ENCODE measurements around the gene IL1R2. TPM values are rescaled to one million over a fixed set of nuclear protein-coding genes. Genes with fewer than 3 reads are reported as not detected.

IL1R2 gene
- total RNA-seq, 1 donor from 2014 or later, result 23.3 TPM

- peak overlapping the region; percentile 63 for H3K27ac ChIP-seq
- intact Hi-C loops (cut with DNase I), result no loop called here
- no peaks in the 10 kb centered on the region for H3K27me3 ChIP-seq (ENCODE audit: low read depth)
- DNase-seq (no peak), ATAC-seq (peak in 1 of 2 donors; percentile 15)
- no peak overlapping the region for H3K4me3 ChIP-seq
- no peak for TF ChIP-seq CTCF (IDR thresholded peaks at IDR 0.05)
- H3K4me1 ChIP-seq, result peaks cover 62% of the 10 kb centered on the region
- no peaks in the 10 kb centered on the region for H3K9me3 ChIP-seq
- H3K36me3 ChIP-seq, result no peaks in the 10 kb centered on the region
Observed at GRCh38 chr2:102034683-102035548, 43.2 kb downstream of the IL1R2 start.

GRCh38 chr2:102037681-102038080 is 45.9 kb downstream of the IL1R2 start:
- no peak overlapping the region for H3K4me3 ChIP-seq
- peaks cover 67% of the 10 kb centered on the region for H3K4me1 ChIP-seq
- no peak for TF ChIP-seq CTCF (IDR thresholded peaks at IDR 0.05)

GRCh38 chr2:102040229-102040628 is 48.5 kb downstream of the IL1R2 start:
- DNase-seq (no peak), ATAC-seq (peak in 1 of 2 donors; percentile 50)
- H3K4me3 ChIP-seq, result no peak overlapping the region
- TF ChIP-seq CTCF (IDR thresholded peaks at IDR 0.05), result no peak
- H3K4me1 ChIP-seq, result peaks cover 43% of the 10 kb centered on the region
- H3K27ac ChIP-seq, result no peak overlapping the region
- intact Hi-C loops (cut with DNase I), result no loop called here
- H3K9me3 ChIP-seq, result no peaks in the 10 kb centered on the region
- no peaks in the 10 kb centered on the region for H3K36me3 ChIP-seq
- H3K27me3 ChIP-seq (ENCODE audit: low read depth), result no peaks in the 10 kb centered on the region

More at GRCh38 chr2:102037681-102038080, 45.9 kb downstream of the IL1R2 start:
- intact Hi-C loops (cut with DNase I), result no loop called here
- no peak for ATAC-seq
- H3K27me3 ChIP-seq (ENCODE audit: low read depth), result no peaks in the 10 kb centered on the region
- no peaks in the 10 kb centered on the region for H3K36me3 ChIP-seq
- H3K27ac ChIP-seq, result peak overlapping the region; percentile 42
- DNase-seq, result no peak
- no peaks in the 10 kb centered on the region for H3K9me3 ChIP-seq

GRCh38 chr2:102041351-102041750 is 49.6 kb downstream of the IL1R2 start:
- H3K27me3 ChIP-seq (ENCODE audit: low read depth), result no peaks in the 10 kb centered on the region
- TF ChIP-seq CTCF (IDR thresholded peaks at IDR 0.05), result no peak
- no peaks in the 10 kb centered on the region for H3K36me3 ChIP-seq
- no peak overlapping the region for H3K4me3 ChIP-seq
- DNase-seq (no peak), ATAC-seq (peak; percentile 75 to 84)
- intact Hi-C loops (cut with DNase I), result no loop called here
- peaks cover 48% of the 10 kb centered on the region for H3K4me1 ChIP-seq
- H3K9me3 ChIP-seq, result no peaks in the 10 kb centered on the region
- H3K27ac ChIP-seq, result no peak overlapping the region

- no peak for DNase-seq
- ATAC-seq, result no peak
- H3K4me1 ChIP-seq, result peaks cover 51% of the 10 kb centered on the region
- no peak overlapping the region for H3K27ac ChIP-seq
- H3K4me3 ChIP-seq, result no peak overlapping the region
- H3K9me3 ChIP-seq, result no peaks in the 10 kb centered on the region
- intact Hi-C loops (cut with DNase I), result no loop called here
- TF ChIP-seq CTCF (IDR thresholded peaks at IDR 0.05), result no peak
- H3K27me3 ChIP-seq (ENCODE audit: low read depth), result no peaks in the 10 kb centered on the region
- no peaks in the 10 kb centered on the region for H3K36me3 ChIP-seq
Observed at GRCh38 chr2:102042196-102043081, 50.7 kb downstream of the IL1R2 start.

Data from lower lobe of right lung (tissue), 2 donors.